ENCODE measurements around the gene TMEM114. TPM values are rescaled to one million over a fixed set of nuclear protein-coding genes. Genes with fewer than 3 reads are reported as not detected.
A peak's percentile ranks its signal among the peaks of the same experiment; 100 is the strongest.

Gene TMEM114
- total RNA-seq, 1 donor from 2014 or later, result not detected

DNA sequence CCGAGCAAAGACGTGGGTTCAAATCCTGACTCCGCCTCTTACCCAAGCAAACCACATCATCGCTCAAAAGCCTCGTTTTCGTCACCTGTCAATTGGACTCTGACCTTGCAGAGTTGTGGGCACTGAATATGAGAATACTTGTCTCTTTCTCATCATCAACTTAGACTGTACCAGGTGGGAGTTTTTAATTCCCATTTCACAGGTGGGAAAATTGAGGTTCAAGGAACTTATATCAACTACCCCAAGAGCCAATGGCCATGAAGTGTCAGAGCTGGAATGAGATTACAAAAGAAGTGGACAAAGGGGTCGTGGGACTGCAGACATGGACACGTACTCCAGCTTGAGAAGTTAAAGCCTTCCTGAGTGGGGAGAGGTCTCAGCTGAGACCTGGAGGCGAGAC lies 10.8 kb downstream of the TMEM114 start:
- H3K4me1 ChIP-seq, result no peaks in the 10 kb centered on the region
- no peak for ATAC-seq
- H3K9me3 ChIP-seq, result no peaks in the 10 kb centered on the region
- no peak for TF ChIP-seq CTCF (IDR thresholded peaks at IDR 0.05)
- H3K27ac ChIP-seq, result no peak overlapping the region
- no peak overlapping the region for H3K4me3 ChIP-seq
- intact Hi-C loops (cut with DNase I), result no loop called here
- H3K36me3 ChIP-seq, result no peaks in the 10 kb centered on the region
- no peak for DNase-seq
- H3K27me3 ChIP-seq, result peaks cover 4% of the 10 kb centered on the region

DNA sequence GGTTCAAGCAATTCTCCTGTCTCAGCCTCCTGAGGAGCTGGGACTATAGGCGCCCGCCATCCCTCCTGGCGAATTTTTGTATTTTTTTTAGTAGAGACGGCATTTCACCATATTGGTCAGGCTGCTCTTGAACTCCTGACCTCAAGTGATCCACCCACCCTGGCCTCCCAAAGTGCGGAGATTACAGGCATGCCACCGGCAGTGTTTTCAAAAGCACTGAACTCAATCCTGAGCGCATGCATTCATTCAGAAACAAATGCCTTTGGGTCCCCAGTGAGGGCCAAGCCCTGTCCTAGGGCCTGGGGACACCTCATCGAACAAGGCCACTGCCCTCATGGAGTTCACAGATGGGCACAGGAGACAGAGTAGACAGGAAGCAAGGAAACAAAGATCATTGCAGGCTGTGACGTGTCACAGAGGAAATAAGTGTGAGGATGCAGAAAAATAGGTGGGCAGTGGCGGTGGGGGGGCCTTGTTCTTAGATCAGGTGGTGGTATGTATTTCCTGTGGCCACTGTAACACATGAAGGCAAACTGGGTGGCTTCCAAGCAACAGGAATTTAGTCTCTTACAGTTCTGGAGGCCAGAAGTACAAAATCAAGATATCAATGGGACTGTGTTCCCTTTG lies 12.5 kb downstream of the TMEM114 start:
- H3K9me3 ChIP-seq, result no peaks in the 10 kb centered on the region
- no peak overlapping the region for H3K27ac ChIP-seq
- no peaks in the 10 kb centered on the region for H3K4me1 ChIP-seq
- H3K4me3 ChIP-seq, result no peak overlapping the region
- intact Hi-C loops (cut with DNase I), result no loop called here
- ATAC-seq, result no peak
- no peak for TF ChIP-seq CTCF (IDR thresholded peaks at IDR 0.05)
- H3K36me3 ChIP-seq, result no peaks in the 10 kb centered on the region
- H3K27me3 ChIP-seq, result peaks cover 5% of the 10 kb centered on the region
- no peak for DNase-seq

DNA sequence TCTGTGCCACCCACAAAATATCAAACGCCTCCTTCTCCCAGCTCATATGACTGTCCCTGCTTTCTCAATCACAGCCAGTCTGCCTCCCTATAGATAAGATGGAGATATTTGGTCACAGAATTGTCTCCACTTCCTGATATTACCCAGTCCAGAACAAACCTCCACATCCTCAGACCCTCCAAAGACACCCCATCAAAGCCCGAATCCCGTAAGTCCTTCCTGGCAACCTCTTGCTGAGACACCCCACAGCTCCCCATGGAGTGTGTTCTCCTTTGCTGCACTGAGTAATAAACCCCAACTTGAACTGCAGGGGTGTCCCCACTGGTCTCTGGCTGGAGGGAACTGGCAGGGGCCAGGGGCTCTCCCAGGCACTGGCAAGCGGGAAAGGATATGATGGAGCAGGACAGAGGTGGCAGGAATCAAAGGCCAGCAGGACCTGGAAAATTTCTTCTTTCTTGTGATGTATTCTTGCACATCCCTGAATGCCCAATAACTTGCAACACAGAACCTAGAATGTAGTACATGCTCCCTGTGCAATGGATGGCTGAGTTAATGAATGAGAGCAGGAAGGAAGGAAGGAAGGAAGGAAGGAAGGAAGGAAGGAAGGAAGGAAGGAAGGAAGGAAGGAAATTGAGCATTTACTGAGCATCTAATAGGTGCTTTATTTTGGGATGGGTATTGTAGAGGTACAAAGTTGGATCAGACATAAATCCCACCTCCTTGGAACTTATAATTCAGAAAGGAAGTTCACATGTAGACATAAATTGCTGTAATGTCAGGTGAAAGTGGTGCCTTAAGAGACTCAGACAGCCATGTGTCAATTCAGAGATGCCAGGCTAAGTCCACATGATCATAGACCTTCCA lies 13.9 kb downstream of the TMEM114 start:
- DNase-seq (no peak), ATAC-seq (no peak)
- intact Hi-C loops (cut with DNase I), result no loop called here
- no peak for TF ChIP-seq CTCF (IDR thresholded peaks at IDR 0.05)
- Histone ChIP-seq H3K4me3 (no peak overlapping the region), H3K9me3 (no peaks in the 10 kb centered on the region), H3K27ac (no peak overlapping the region), H3K36me3 (no peaks in the 10 kb centered on the region), H3K27me3 (peaks cover 5% of the 10 kb centered on the region), H3K4me1 (no peaks in the 10 kb centered on the region)

- H3K9me3 ChIP-seq, result no peaks in the 10 kb centered on the region
- no peak for DNase-seq
- H3K4me1 ChIP-seq, result no peaks in the 10 kb centered on the region
- ATAC-seq, result no peak
- intact Hi-C loops (cut with DNase I), result no loop called here
- H3K27me3 ChIP-seq, result peaks cover 12% of the 10 kb centered on the region
- H3K4me3 ChIP-seq, result no peak overlapping the region
- H3K27ac ChIP-seq, result no peak overlapping the region
- TF ChIP-seq CTCF (IDR thresholded peaks at IDR 0.05), result no peak
- no peaks in the 10 kb centered on the region for H3K36me3 ChIP-seq
Observed at GRCh38 chr16:8575399-8575798, 14.9 kb downstream of the TMEM114 start.

DNA sequence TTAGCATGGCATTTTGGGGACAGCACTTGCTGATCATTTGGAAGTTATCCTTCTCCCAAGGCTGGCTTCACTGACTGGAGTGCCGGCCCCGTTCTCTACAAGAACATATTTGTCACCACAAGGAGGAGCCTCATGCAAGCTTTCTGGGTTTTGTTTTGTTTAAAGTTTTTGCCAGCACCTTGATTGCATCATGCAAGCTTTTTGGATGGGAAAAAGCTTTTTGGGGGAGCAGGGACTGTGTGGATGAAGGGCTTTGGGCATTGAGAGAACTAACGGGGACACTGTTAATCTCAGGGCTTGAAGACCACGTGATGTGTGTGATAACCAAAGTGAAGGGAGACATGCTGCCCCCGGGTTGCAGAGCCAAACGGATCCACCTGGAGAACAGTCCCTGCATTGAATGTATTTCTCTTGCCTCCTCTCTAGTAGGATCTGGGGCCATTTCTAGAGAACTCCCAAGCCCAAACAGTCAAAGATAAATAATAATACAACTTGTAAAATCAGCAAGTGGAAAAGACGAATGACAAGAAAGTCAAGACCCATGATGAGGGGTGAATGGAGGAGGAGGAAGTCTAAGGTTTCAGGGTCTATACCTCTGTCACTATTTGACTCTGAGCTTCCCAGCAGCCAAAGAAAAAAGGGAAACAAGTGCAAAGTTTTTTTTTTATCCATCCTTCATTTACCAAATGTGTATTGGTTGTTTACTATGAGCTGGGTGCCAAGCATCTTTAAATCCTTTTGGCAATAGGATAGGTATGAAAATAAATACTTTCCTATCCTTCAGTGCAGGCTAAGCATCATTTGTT lies 17.2 kb downstream of the TMEM114 start:
- ATAC-seq, result peak; percentile 45
- DNase-seq, result no peak
- H3K36me3 ChIP-seq, result no peaks in the 10 kb centered on the region
- TF ChIP-seq CTCF (IDR thresholded peaks at IDR 0.05), result peak; percentile 39
- H3K9me3 ChIP-seq, result no peaks in the 10 kb centered on the region
- H3K4me1 ChIP-seq, result no peaks in the 10 kb centered on the region
- intact Hi-C loops (cut with DNase I), result no loop called here
- H3K27ac ChIP-seq, result no peak overlapping the region
- no peak overlapping the region for H3K4me3 ChIP-seq
- H3K27me3 ChIP-seq, result peaks cover 31% of the 10 kb centered on the region
